ENCODE measurements around the gene MRGPRG. TPM values are rescaled to one million over a fixed set of nuclear protein-coding genes. Genes with fewer than 3 reads are reported as not detected.
"Not testable (repeated sequence)": the region's sequence is repeated elsewhere in the genome, so short reads cannot be mapped to it uniquely, and the experiment has no call there.

The MRGPRG gene
- total RNA-seq, 1 donor from 2014 or later = not detected

- DNase-seq (ENCODE audit: extremely low read depth, low read depth, low spot score) = no peak
Observed at GRCh38 chr11:3181725-3182461, 36.7 kb downstream of the MRGPRG start.

DNA sequence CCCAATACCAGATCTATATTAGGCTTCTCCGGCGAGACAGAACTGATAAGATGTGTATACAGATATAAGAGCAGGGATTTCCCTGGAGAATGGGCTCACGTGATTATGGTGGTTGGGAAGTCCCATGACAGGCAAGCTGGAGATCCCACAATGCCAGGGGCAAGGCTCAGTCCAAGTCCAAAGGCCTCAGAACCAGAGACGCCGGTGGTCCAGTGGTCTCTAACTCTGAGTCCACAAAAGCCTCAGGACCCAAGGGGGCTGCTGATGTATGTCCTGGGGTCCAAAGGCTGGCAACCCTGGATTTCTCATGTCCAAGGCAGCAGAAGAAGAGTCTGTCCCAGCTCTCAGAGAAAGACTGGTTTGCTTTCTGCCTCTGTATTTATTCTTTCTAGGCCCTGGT, 37.7 kb downstream of the MRGPRG start:
- DNase-seq (ENCODE audit: extremely low read depth, low read depth, low spot score) = no peak

DNA sequence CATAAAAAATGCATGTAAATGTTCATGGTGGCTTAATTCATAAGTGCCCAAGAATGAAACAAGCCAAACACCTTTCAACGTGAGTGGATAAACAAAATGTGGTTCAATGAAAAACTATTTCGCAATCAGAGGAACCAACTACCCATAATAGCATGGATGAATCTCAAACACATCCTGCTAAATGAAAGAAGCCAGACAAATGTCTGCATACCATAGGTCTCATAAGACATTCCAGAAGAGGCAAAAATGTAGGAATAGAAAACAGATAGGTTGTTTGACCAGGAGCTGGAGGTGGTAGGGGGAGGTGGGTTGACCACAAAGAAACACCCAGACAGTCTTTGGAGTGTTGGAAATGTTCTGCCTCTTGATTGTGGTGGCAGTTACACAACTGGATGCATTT, 40.3 kb downstream of the MRGPRG start:
- no peak for DNase-seq (ENCODE audit: extremely low read depth, low read depth, low spot score)

GRCh38 chr11:3177931-3178330, 40.7 kb downstream of the MRGPRG start:
- DNase-seq (ENCODE audit: extremely low read depth, low read depth, low spot score) = no peak

DNA sequence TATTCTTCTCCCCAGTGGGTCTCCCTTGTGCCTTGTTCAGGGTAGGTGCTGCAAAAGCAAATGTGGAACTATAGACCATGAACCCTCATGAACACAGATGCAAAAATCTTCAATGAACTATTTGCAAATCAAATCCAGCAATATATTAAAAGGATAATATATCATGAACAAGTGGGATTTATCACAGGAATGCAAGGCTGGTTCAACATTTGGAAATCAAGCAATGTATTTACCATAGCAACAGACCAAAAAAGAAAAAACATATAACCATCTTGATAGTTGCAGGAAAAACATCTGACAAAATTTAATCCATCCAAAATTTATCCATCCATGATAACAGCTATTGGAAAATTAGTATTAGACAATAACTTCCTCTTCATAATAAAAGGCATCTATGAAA, 42.1 kb downstream of the MRGPRG start:
- no peak for DNase-seq (ENCODE audit: extremely low read depth, low read depth, low spot score)

DNA sequence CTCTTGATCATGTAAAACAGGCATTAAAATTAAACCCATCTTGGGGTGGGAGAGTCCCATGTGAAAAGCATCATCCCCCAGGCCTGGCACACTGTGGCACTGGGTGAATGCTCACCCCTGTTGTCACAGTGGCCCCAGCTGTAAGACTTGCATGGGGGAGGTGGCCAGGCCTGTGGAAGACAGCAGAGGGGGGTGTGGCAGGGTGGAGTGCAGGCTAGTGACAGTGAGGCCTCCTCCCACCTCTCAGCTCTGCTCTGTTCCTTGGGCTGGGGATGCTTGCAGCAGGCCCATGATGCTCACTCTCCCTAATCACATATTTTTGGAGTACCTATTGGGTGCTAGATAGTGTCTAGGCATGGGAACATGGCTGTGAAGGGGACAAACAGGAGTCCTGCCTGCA, 43.4 kb downstream of the MRGPRG start:
- no peak for DNase-seq (ENCODE audit: extremely low read depth, low read depth, low spot score)

GRCh38 chr11:3174387-3174786, 44.2 kb downstream of the MRGPRG start:
- DNase-seq (ENCODE audit: extremely low read depth, low read depth, low spot score) = no peak

- no peak for DNase-seq (ENCODE audit: extremely low read depth, low read depth, low spot score)
Observed at GRCh38 chr11:3173795-3174194, 44.8 kb downstream of the MRGPRG start.

DNA sequence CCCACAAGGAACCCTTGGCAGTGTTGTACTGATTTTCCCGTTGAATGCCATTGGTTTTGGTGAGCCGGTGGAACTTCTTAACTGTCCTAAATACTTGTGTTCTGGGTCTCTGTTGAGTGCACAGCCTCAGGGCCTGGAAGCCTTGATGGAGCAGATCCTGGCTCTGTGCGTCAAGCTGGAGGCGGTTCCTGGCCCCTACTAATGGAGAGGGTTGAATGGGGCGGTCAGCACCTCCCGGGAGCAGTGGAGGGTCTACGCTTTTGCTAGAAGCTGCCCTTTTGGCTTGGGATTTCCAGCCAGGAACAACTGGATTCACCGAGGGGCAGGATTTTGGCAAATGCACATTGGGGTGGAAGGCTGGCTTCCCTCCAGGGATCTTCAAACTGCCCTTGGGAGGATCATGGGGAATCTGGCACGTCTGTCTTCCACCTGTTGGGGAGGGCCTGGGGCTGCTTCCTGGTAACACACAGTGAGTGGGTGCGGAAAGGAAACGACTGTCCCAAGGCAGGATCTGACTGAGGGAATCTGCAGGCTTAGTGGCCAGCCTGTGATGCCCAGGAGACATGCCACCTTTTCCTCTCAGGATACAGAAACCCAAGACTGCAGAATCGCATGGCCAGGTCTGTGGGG, 46.6 kb downstream of the MRGPRG start:
- no peak for DNase-seq (ENCODE audit: extremely low read depth, low read depth, low spot score)

- no peak for DNase-seq (ENCODE audit: extremely low read depth, low read depth, low spot score)
Observed at GRCh38 chr11:3170756-3171650, 47.6 kb downstream of the MRGPRG start.

- DNase-seq (ENCODE audit: extremely low read depth, low read depth, low spot score) = no peak
Observed at GRCh38 chr11:3170044-3170755, 48.4 kb downstream of the MRGPRG start.

DNA sequence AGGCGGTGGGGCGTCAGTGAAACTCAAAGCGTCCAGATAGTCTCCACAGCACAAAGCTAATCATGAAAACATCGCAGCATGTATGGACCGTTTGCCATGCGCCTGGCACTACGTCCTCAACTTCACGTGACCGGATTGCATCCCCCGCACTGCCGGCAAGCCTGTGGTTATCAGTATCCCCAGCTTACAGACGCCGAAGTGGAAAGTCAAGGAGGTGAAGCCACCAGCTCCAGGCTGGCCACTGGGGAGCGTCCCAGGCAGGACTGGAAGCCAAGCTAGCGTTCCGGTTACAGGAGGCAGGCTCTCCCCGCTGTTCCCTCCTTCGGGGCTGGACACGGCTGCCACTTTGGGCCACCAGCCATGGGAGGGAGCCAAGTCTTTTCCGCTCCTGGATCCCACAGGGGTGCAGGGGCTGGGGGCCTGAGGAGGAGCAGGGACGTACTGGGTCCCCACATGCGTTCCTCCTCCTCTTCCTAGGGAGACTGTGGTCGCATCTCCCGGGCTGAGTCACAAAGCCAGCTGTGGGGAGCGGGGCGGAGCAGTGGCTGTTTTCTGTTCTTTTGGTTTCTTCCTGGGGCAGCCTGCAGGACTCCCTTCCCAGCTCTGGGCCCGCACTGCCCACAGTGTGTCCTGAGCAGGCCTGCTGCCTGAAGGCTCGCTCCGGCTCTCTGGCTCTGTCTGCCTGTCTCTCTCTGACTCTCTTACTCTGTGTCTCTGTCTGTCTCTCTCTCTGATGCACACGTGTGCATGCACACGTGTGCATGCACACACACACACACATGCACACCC, 49.2 kb downstream of the MRGPRG start:
- DNase-seq (ENCODE audit: extremely low read depth, low read depth, low spot score) = no peak

DNA sequence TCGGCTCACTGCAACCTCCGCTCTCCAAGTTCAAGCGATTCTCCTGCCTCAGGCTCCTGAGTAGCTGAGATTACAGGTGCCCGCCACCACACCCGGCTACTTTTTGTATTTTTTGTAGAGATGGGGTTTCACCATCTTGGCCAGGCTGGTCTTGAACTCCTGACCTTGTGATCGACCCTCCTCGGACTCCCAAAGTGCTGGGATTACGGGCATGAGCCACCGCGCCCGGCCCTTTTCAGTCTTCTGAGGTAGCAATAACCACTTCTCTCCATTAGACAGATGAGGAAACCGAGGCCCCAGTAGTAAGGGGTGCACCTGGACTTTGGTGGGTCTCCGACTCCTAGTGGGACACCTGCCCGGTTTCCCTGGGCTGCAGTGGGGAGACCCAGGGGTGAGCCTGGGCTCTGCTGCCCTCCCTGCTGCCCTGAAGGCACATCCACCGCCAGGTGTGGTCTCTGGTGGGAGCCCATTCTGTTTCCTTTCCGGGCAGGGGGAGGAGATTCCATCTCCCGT, 49.8 kb downstream of the MRGPRG start:
- DNase-seq (ENCODE audit: extremely low read depth, low read depth, low spot score) = not testable (repeated sequence)

Other genes starting within 250 kb of the MRGPRG start
- gene NAP1L4, start 226.5 kb downstream of the MRGPRG start, total RNA-seq = 137 and 163 TPM in 2 replicates
- 47.5 and 53.4 TPM in 2 replicates for gene CARS1, start 161.4 kb downstream of the MRGPRG start, total RNA-seq
- 37.5 and 41.1 TPM in 2 replicates for gene OSBPL5, start 53.5 kb downstream of the MRGPRG start, total RNA-seq
- gene MRGPRE, start 13.6 kb upstream of the MRGPRG start, total RNA-seq = not detected in 2 replicates
- gene ZNF195, start 160.3 kb upstream of the MRGPRG start, total RNA-seq = 16.9 and 27.2 TPM in 2 replicates

Data from glomerular endothelial cell (primary cell).